ENCODE data around the gene CISD3.

CISD3 gene

GRCh38 chr17:38740806-38741205 is 10.7 kb downstream of the CISD3 start:
- TF ChIP-seq GATA2 (IDR thresholded peaks at IDR 0.05; ENCODE audit: low read depth, low read length) (no peak), GATA3 (IDR thresholded peaks at IDR 0.05; ENCODE audit: low read depth, low read length) (no peak)

- TF ChIP-seq GATA2 (IDR thresholded peaks at IDR 0.05; ENCODE audit: low read depth, low read length), result no peak
- TF ChIP-seq GATA3 (IDR thresholded peaks at IDR 0.05; ENCODE audit: low read depth, low read length), result no peak
Observed at GRCh38 chr17:38741461-38741860, 11.3 kb downstream of the CISD3 start.

GRCh38 chr17:38741921-38742410 is 11.8 kb downstream of the CISD3 start:
- TF ChIP-seq GATA3 (IDR thresholded peaks at IDR 0.05; ENCODE audit: low read depth, low read length) (no peak), GATA2 (IDR thresholded peaks at IDR 0.05; ENCODE audit: low read depth, low read length) (no peak)

GRCh38 chr17:38742411-38743308 is 12.5 kb downstream of the CISD3 start:
- TF ChIP-seq GATA3 (IDR thresholded peaks at IDR 0.05; ENCODE audit: low read depth, low read length) (no peak), GATA2 (IDR thresholded peaks at IDR 0.05; ENCODE audit: low read depth, low read length) (peak; percentile 95)

GRCh38 chr17:38743556-38744171 is 13.5 kb downstream of the CISD3 start:
- no peak for TF ChIP-seq GATA3 (IDR thresholded peaks at IDR 0.05; ENCODE audit: low read depth, low read length)
- no peak for TF ChIP-seq GATA2 (IDR thresholded peaks at IDR 0.05; ENCODE audit: low read depth, low read length)

- TF ChIP-seq GATA2 (IDR thresholded peaks at IDR 0.05; ENCODE audit: low read depth, low read length) (no peak), GATA3 (IDR thresholded peaks at IDR 0.05; ENCODE audit: low read depth, low read length) (no peak)
Observed at GRCh38 chr17:38745545-38745944, 15.4 kb downstream of the CISD3 start.

- no peak for TF ChIP-seq GATA2 (IDR thresholded peaks at IDR 0.05; ENCODE audit: low read depth, low read length)
- TF ChIP-seq GATA3 (IDR thresholded peaks at IDR 0.05; ENCODE audit: low read depth, low read length), result no peak
Observed at GRCh38 chr17:38746004-38746848, 16.1 kb downstream of the CISD3 start.

- TF ChIP-seq GATA2 (IDR thresholded peaks at IDR 0.05; ENCODE audit: low read depth, low read length) (no peak), GATA3 (IDR thresholded peaks at IDR 0.05; ENCODE audit: low read depth, low read length) (no peak)
Observed at GRCh38 chr17:38746849-38747462, 16.8 kb downstream of the CISD3 start.

GRCh38 chr17:38747463-38748148 is 17.5 kb downstream of the CISD3 start:
- TF ChIP-seq GATA2 (IDR thresholded peaks at IDR 0.05; ENCODE audit: low read depth, low read length), result no peak
- TF ChIP-seq GATA3 (IDR thresholded peaks at IDR 0.05; ENCODE audit: low read depth, low read length), result no peak

- no peak for TF ChIP-seq GATA2 (IDR thresholded peaks at IDR 0.05; ENCODE audit: low read depth, low read length)
- no peak for TF ChIP-seq GATA3 (IDR thresholded peaks at IDR 0.05; ENCODE audit: low read depth, low read length)
Observed at GRCh38 chr17:38748149-38748891, 18.2 kb downstream of the CISD3 start, which contains the start of gene PCGF2. Gene PCGF2 (minus strand): TSS chr17:38748336. CDS start chr17:38740402, 7,934 bp downstream.

GRCh38 chr17:38748892-38749222 is 18.7 kb downstream of the CISD3 start:
- TF ChIP-seq GATA3 (IDR thresholded peaks at IDR 0.05; ENCODE audit: low read depth, low read length) (no peak), GATA2 (IDR thresholded peaks at IDR 0.05; ENCODE audit: low read depth, low read length) (no peak)

- TF ChIP-seq GATA2 (IDR thresholded peaks at IDR 0.05; ENCODE audit: low read depth, low read length), result no peak
Observed at GRCh38 chr17:38749223-38750043, 19.3 kb downstream of the CISD3 start.
